GM19372 (cell line): Measurements from ENCODE around the gene AHNAK2.

Source experiments
- ATAC-seq: cut with Tn5 transposase; IDR thresholded peaks from one replicate; pipeline ENCODE4 v1.9.1; 2021; ENCODE audit warnings: mild to moderate bottlenecking, low read depth, moderate library complexity; ENCODE audit not compliant: unreplicated experiment

Gene AHNAK2

DNA sequence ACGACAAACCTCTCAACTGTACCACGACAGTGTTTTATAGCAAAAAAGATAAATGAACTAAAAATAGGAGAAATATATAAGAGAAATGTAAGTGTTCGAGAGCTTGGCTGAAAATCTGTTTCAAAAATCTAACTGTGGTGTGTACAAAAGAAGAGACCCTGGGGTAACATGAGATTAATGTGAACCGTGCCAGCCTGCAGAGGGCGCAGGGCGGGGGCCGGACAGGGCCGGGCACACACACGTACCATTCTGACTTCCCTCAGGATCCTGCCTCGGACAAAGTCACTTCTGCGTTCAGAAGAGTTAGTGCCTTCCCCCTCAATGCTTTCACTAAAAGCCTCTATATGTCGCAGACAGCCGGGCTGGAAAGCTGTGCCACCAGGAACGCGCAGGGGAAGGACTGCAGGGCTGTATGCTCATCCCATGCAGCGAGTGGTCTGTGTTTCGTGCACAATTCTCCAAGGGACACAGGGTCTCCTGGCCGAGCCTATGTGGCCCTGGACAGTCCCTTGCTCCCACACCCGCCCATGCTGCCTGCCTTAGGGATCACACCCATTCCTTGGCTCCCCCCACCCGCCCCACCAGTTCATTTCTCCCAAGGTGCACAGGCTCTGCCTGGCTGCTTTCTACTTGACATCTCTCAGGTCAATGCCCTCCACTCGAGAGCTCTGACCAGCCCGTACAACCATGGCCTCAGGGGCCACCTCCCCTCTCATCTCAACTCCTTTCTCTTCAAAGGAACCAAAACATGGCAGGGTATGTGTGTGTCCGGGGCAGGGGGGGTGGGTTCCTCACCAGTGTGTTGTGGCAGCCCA, 34.2 kb upstream of the AHNAK2 start:
- ATAC-seq: no peak

DNA sequence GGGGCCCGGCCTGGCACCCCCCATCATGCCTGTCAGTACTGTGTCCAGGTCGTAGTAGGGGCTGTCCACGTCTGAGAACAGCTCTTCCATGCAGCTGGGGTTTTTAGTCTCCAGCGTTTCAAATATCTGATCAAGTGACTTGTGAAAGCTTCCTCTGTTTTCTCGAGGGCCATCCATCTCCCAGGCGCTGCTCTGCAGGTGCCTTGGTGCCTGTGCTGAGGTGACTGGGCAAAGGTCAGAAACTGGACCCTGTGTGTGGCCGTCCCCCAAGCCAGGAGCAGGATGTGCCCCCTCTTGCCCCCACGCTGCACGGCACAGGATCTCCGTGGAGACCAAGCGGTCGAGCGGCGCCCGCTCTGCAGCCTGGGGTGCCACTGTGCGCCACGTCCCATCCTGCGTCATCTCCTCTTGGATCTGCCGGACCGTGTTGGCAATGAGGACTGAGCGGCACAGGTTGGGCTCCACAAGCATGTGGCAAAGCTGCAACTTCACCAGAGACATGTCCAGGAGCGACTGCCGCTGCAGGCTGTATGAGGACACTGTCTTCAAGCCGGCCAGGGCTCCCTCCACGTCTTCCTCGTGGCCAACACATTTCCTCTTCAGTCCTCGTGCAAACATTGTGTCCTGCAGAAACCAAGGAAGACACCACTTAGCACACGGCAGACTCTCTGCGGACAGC, 33.3 kb upstream of the AHNAK2 start:
- ATAC-seq: no peak

GRCh38 chr14:105010891-105011291, 32.7 kb upstream of the AHNAK2 start:
- no peak for ATAC-seq

- no peak for ATAC-seq
Observed at GRCh38 chr14:105010106-105010505, 31.9 kb upstream of the AHNAK2 start.

DNA sequence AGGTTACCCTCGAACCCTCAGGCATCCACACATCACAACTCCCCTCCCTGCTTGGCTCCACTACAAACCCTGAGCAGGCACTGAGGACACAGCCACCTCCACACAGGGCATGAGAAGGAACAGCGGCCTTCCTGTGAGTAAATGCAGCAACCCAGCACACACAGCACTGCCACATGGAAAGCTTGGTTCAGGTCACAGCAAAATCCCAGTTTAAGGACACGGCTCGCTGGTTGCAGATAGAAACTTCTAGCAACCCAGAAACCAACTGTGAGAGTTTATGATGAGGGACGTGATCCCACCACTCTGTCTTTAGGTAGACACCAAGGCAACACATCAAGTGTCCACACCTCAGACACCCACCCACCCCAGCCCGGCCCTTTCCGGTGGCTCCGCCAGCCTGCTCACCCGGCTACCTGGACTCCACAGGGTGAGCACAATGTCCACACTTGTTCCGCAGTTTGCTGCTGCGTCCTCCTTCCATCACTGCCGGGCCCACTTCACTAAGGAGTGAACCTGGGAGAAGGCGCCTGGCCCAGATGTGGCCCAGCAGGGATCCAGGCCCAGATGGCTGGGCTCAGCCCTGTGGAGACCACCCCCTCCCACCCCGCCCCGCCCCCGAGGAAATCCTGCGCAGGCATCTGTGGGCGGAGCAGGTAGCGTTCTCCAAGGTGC, 29.6 kb upstream of the AHNAK2 start:
- no peak for ATAC-seq

DNA sequence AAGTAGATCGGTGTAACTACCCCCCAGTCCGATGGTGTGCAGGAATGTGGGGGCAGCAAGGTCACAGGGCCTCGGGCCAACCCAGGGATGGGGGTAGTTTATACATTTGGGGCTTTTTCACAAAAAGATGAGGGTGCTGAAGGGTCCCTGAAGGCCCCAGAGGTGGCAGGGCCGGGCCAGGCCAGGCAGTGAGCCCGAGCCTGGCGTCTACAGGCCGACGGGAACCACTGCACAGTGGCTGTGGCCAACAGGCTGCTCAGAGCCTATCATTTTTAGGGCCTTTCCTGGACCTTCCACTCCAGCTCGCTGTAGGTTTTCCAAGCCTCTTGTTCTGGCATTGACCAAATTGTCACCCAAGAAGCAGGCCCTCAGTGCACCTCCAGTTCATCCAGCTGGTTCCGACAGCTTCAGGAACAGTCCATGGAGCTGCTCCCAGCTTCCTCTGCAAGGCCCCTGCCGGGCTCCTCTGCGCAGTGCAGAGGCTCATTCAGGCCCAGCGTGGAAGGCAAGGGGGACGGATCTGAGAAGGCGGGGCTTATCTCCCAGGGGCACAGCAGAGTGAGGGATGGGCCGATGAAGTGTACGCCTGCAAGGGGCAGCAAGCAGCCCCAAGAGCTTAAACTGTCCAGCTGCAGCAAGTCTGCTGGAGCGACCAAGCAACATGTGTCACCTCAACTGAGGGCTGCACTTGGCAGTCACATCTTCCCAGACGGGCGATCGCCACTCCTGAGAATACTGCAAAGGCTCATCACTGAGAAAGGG, 28.8 kb upstream of the AHNAK2 start:
- no peak for ATAC-seq

- ATAC-seq: no peak
Observed at GRCh38 chr14:105005929-105006830, 28.0 kb upstream of the AHNAK2 start.

DNA sequence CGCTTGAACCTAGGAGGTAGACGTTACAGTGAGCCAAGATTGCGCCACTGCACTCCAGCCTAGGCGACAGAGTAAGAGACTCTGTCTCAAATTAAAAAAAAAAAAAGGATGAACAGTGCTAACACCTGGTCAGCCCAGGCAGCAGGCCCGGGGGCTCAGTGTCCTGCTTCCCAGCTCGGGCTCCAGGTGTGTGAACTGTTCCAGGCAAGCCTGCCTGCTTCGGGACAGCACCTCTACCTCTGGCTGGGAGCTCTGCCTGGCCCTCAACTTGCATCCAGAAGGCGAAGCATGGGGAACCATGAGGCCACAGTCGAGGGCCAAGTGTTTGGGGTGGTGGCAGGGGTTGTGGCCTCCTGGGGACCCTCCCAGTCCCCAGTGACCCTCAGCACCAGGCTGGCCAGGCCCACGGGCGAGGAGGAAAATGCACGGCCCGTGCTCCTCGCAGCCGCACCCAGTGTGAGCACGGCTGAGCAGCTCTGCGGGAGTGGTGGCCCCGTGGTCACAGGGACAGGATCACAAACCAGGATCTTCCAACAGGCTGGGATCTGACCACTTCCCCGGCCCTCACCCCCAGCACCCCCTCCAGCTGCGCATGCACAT, 27.3 kb upstream of the AHNAK2 start:
- ATAC-seq: no peak

GRCh38 chr14:104999361-104999760, 21.2 kb upstream of the AHNAK2 start:
- no peak for ATAC-seq

DNA sequence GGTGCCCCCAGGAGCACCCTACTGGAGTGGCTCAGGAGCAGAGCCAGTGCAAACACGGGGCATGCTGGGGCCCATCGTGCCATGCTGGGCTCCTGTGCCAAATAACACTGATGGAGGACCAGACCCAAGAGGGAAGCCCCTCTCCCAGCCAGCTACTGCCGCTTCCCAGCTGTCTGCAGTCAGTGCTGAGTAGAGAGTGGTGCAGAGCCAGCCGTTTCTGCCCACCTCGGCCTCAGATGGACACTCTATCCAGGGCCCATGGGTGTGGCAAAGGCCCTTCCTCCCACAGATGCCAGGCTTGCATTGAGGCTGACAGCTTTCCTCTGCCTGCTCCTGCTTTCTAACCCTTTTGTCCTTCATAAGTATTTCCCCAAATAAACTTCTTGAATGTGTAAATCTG, 20.6 kb upstream of the AHNAK2 start:
- ATAC-seq: no peak

- no peak for ATAC-seq
Observed at GRCh38 chr14:104996483-104996882, 18.3 kb upstream of the AHNAK2 start.

DNA sequence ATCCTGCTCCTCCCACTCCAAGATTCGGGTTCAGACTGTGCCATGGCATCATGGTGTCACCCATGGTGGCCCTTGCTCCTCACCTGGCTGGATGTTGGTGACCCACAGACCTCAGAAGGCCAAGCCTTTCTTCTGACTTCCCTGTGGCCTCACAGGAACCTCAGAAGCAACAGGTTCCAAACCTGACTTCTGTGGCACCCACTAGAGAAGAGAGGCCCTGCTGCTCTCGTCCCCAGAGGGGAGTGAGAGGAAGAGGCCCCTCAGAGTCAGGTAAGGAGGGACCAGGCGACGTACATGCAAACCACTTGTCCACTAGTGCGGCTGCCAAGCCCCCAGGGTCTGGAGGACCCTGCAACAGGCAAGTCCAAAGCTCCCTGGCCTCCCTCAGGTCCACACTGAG, 17.9 kb upstream of the AHNAK2 start:
- no peak for ATAC-seq

GRCh38 chr14:104994978-104995377, 16.8 kb upstream of the AHNAK2 start:
- no peak for ATAC-seq

DNA sequence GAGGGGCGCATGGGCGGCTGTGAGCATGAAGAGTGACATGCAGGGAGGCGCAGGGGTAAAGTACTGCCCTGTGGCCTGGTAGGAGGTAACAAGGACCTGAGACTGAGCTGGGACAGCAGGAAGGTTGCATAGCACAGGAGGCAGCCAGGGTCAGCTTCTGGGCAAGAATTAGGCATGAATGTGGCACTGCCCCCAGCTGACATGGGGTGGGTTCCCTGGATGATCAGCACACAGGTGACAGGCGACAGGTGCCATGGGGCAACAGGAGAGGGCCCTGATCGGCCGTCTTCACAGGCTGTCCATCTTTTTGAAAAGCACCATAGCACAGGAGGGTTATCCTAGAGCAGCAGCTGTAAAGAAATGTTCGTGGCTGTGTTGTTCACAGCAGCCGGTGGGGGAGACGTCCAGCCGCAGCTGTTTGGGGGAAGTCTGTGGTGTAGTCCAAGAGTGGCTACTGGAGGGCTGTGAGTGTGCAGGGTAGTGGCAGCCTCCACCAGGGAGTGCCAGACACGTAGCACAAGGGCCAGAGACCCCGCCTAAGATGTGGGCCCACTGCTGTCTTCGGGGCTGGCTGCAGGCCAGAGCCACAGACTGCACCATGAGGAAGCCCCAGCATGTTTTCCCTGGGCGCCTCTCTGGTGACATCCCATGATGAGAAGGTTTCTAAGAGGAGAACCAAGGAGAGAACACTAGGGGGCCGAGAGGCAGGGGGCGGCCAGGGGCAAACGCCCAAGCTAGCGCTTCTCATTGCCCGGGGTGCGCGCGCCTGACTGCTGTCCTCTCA, 15.8 kb upstream of the AHNAK2 start:
- ATAC-seq: no peak

DNA sequence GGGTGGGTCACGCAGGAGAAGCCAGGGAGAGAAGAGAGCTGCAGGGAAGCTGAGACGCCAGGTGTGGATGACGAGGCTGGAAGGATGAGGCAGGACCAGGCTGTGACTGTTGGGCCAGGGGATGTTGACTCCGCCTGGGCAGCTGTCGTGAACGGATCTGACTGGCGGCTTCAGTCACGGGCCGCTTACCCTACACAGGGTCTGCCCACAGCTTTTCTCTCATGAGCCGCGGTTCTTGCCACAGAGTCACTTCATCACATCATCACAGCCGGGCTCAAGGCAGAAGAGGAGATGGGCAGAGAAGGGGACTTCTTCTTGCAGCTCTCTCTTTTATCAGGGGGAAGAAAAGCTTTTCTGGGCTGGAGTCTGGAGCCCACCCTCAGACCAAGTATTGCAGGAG, 15.1 kb upstream of the AHNAK2 start:
- no peak for ATAC-seq

DNA sequence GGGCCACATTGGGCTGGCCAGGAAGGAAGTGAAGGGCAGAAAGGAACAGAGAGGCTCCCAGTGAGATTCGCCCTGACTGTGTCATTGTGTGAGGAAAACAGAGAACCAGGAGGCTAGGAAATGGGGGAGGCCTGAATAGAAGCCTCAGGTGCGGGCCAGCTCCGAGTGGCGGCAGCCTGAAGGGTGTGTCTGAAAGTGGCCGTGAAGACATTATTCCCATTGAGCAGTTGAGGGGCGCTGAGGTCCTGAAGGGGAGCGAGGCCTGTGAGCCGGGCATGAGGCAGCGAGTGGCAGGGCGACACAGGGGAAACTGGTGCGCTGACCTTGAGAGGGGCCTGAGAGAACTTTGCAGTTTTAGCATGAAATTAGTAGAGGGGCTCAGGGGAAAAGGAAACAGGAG, 14.3 kb upstream of the AHNAK2 start:
- ATAC-seq: no peak

DNA sequence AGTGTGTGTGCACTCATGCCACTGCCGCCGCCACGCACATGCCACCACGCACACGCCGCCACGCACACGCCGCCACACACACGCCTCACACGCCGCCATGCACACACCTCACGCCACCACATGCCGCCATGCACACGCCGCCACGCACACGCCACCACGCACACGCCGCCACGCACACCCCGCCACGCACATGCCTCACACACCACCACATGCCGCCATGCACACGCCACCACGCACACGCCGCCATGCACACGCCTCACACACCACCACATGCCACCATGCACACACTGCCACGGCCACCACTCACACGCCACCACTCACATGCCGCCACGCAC, 13.7 kb upstream of the AHNAK2 start:
- no peak for ATAC-seq

DNA sequence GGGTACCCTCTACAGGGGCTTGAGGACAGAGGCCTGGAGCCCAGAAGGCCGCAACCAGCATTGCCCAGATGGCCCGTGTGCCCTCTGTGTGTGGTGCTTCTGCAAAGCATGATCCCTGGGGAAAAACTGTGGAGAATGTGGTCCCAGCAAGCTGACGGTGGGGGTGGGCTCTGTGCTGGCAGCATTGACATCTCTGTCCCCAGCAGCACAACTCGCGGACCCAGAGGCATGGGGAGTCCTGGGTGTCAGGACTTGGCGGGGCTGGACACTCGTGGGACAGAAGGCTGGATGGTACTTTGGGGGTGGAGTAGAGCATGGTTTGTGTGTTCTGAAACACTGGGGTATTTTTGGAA, 11.8 kb upstream of the AHNAK2 start:
- ATAC-seq: no peak
